CD4-positive, alpha-beta T cell treated with Interleukin-6 at 100 ng/mL for 8 hours (primary cell): ENCODE measurements around the gene GPR162.
A peak's percentile ranks its signal among the peaks of the same experiment; 100 is the strongest.

Experiments used
- DNase-seq: peaks from one replicate; pipeline ENCODE4 v3.0.0-alpha.2; 2020; ENCODE audit warnings: mixed read lengths, low spot score

The GPR162 gene

GRCh38 chr12:6823182-6824084, 1.8 kb downstream of the GPR162 start:
- DNase-seq: no peak

- DNase-seq: no peak
Observed at GRCh38 chr12:6824085-6824775, 2.6 kb downstream of the GPR162 start.

DNA sequence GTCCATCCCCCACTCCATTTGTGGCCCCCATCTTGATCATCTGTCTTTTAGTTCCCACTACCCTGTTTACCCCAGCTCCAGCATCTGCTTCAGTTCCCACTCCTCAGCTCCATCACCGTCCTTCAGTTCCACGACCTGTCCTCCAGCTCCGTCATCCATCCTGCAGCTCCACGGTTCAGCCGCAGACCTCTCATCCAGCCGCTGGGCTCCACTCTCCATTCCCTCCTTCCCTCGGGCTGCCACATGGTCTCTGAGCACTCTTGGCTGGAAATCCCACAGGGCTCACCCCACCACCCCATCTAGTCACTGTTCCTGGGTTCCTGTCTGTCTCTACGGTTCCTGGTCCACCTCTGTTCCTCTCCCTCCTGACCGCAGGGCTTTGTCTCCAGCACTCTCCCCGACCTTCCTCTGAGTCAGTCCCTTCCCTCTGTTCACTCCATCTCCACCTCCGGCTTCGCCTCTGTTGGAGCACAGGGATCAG, 3.3 kb downstream of the GPR162 start:
- DNase-seq: no peak

GRCh38 chr12:6825398-6826124, 3.9 kb downstream of the GPR162 start:
- DNase-seq: peak; percentile 79

DNA sequence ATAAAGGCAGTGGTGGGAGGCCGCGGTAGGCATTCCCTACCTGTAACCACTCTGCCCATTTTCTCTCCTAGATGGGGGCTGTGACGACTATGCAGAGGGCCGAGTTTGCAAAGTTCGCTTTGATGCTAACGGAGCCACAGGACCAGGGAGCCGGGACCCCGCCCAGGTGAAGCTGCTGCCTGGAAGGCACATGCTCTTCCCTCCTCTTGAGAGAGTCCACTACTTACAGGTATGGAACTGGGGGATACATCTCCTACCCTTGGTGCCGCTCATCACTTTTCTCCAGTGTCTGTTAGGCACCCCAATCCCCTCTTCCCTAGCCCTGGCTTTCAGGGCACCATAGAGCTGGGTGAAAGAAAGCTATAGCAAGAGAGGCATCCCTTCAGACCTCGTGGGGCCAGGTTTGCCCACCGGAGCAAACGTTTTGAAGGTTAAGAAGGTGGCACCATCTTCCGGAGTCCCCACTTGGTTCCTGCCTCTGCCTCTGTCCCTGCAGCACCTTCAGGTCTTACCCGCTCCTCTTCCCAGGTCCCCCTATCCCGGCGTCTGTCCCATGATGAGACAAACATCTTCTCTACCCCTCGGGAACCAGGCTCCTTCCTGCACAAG, 4.6 kb downstream of the GPR162 start:
- no peak for DNase-seq

DNA sequence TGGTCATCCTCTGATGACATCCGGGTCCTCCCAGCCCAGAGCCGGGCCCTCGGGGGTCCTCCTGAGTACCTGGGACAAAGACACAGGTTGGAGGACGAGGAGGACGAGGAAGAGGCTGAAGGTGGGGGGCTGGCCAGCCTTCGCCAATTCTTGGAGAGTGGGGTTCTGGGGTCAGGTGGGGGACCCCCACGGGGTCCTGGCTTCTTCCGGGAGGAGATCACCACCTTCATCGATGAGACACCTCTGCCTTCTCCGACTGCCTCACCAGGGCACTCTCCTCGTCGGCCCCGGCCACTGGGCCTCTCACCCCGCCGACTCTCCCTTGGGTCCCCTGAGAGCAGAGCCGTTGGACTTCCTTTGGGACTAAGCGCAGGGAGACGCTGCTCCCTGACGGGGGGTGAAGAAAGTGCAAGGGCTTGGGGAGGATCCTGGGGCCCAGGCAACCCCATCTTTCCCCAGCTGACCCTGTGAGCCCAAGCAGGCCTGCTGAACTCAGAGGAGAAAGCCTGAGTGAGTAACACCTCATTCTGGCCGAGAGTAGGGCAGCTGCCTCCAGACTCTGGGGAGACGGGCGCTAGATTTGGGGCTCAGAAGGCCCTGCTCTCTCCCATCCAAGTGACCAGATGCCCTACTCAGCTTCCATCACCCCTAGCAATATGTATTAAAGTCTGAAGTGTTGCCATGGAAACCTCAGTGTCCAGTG, 5.3 kb downstream of the GPR162 start:
- DNase-seq: no peak

GRCh38 chr12:6827437-6827911, 5.9 kb downstream of the GPR162 start:
- no peak for DNase-seq

GRCh38 chr12:6827982-6828780, 6.6 kb downstream of the GPR162 start, which contains the start of gene P3H3:
Gene P3H3 (plus strand): TSS chr12:6828407. CDS start chr12:6828441, 34 bp downstream.
- no peak for DNase-seq

DNA sequence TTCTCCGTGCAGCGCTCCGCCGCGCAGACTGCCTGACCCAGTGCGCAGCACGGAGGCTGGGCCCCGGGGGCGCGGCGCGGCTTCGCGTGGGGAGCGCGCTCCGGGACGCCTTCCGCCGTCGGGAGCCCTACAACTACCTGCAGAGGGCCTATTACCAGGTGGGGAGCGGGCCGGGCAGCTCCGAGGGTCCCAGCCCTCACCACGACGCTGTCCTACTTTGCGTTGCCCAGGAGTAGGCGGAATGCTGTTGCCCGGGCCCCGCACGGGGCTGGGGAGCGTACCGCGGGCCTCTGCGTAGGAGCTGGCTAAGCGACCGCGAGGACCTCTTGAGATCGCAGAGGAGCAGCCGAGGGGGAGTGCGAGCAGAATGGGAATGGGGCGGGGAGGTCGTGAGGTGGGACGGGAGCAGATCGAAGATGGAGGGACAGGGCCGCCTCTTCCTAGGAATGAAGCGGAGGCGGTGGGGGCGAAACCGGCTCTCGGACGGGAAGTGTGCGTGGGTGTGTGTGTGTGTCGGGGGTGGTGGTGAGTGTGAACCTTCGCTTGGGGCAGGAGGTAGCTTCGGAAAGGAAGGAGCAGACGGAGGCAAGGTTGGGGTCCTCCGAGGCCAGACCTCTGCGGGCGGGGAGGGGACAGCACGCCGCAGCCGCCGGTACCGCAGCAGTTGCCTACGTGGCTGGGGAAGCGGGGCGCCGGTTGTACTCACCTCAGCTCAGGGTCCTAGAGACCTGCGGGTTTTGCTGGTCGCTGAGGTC, 7.3 kb downstream of the GPR162 start:
- no peak for DNase-seq

DNA sequence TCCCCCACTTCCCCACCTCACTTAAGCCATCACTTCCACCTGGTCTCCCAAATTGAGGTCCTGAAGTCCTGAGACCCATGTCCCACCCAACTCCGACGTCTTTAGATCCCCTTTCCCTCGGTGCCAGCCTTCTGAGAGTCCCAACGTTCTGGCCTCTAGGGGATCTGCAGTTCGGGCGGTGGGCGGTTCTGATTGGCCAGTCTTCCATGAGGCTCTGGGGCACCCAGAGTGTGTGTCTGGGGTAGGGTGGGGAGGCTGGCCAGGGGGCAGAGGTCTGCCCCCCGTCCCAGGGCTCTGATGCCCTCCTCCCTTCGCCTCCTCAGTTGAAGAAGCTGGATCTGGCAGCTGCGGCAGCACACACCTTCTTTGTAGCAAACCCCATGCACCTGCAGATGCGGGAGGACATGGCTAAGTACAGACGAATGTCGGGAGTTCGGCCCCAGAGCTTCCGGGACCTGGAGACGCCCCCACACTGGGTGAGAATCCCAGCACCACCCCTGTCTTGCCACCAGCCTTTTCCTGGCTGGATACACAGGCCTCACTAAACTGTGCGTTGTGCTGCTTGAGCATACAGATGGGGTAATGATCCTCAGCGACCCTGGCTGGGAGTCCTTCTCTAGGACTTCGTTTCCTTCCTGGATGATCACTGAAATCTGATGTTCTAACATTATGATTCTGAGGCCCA, 8.1 kb downstream of the GPR162 start:
- no peak for DNase-seq

GRCh38 chr12:6830286-6830890, 8.8 kb downstream of the GPR162 start:
- no peak for DNase-seq

- no peak for DNase-seq
Observed at GRCh38 chr12:6830999-6831398, 9.4 kb downstream of the GPR162 start.

GRCh38 chr12:6831450-6831995, 9.9 kb downstream of the GPR162 start:
- DNase-seq: no peak

GRCh38 chr12:6832125-6832524, 10.5 kb downstream of the GPR162 start:
- no peak for DNase-seq

DNA sequence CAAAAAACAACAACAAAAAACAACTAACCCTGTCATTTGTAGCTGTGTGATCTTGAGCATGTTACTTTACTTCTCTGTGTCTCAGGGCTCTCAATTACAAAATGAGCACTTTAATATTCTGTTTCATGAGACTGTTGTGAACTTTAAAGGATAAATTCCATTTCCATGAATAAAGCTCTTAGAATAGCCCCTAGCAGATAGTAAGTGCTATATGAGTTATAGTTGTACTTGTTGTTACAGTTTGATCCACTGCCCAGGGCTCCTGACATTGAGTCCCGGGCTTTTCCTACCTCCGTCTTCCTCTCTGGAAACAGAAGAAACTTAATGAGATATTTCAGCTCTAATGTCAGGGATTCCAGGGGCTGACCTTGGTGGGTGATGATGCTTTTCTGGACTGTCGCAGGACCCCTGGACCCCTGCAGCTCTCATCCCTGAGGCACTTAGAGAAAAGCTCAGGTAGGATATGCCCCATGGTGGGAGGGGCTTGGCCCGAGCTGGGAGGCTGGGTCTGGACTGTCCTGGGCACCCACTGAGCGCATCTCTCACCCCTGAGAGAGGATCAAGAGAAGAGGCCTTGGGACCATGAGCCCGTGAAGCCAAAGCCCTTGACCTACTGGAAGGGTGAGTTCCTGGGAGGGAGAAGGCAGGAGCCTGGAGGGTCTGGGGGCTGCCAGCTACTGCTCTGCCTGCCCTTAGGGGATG, 11.7 kb downstream of the GPR162 start:
- no peak for DNase-seq

- no peak for DNase-seq
Observed at GRCh38 chr12:6834254-6834653, 12.6 kb downstream of the GPR162 start.

GRCh38 chr12:6834873-6835272, 13.3 kb downstream of the GPR162 start:
- no peak for DNase-seq

- no peak for DNase-seq
Observed at GRCh38 chr12:6836851-6837250, 15.2 kb downstream of the GPR162 start.
